Activated T-cell treated with anti-CD3 and anti-CD28 coated beads, Interleukin-2, amount 50 U/mL, for 48 hours (primary cell): ENCODE results near the gene DNAH14.
"Not testable (repeated sequence)": the region's sequence is repeated elsewhere in the genome, so short reads cannot be mapped to it uniquely, and the experiment has no call there.

Experiments used
- DNase-seq, 2 experiments: peaks; one replicate each; pipeline ENCODE4 v3.0.0-alpha.2; 2020

DNAH14 gene

GRCh38 chr1:225360119-225360518, 430.6 kb downstream of the DNAH14 start:
- no peak for DNase-seq

DNA sequence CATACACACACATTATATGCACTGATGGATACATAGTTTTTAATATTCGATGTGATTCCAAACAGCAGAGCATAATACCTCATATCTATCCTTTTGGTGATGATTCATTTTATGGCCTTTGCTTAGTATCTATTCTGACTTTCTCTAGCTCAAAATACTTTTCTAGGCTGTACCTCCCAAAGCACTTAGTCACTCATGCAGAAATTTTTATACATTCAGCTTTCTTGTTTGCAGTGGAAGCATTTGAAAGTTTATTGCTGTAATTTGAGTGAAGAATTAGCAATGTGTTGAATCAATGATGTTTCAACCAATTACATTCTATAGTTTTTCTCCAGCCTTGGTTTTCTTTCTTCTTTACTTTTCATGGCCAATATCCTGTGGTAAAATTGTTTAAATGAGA, 431.7 kb downstream of the DNAH14 start:
- DNase-seq = no peak

DNA sequence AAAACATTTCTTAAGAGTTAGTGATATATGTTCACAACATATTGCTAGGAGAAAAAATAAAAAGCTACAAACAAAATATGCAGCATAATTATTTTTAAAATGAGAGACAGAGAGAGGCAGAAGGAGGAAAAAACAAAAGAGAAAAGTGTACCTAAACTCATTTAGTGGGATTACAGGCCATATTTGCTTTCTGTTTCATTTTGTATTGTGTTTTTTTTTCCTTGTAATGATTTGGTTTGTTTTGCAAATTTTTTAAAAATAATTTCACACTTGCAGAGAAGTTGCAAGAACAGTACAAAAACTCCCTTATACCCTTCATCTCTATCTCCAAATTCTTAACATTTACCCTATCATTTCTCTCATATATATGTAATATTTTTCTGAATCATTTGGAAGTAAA, 433.3 kb downstream of the DNAH14 start:
- no peak for DNase-seq

DNA sequence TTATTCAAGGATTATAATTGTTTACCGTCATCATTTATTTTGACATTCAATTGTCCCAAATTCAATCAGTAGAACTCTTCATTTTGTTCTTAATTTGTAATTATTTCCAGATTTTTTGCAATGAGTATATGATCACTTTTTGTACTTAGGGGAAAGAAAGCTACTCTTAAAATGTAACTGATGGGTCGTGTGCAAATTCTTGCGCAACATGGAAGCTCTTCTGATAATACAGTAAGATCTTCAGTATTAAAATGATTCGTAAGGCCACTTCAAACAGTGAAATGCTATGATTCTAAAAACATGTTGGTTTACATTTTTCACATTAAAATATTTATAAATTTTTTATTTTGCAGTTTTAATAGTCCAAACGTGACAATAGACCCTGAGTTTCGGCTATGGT, 435.0 kb downstream of the DNAH14 start:
- DNase-seq = no peak

- no peak for DNase-seq
Observed at GRCh38 chr1:225366018-225366417, 436.5 kb downstream of the DNAH14 start.

DNA sequence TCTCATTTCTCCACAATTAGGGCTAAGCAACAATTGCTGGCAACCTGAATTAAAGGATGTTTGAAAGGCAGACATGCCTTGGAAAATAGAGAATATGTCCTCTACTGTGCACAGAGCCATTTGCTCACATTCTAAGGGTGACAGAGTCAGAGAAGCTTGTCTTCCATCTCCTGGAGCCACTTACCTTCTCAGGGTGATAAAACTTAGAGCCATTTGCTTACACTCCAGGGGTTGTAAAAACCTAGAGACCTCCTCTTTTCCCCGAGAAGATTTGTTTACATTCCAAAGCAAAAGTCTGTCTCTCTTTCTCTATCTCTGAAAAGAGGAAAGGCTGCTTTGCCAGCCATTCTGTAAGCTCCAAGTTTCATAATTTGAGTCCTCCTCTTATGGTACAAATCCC, 437.1 kb downstream of the DNAH14 start:
- no peak for DNase-seq

GRCh38 chr1:225368036-225368552, 438.6 kb downstream of the DNAH14 start:
- DNase-seq = no peak

DNA sequence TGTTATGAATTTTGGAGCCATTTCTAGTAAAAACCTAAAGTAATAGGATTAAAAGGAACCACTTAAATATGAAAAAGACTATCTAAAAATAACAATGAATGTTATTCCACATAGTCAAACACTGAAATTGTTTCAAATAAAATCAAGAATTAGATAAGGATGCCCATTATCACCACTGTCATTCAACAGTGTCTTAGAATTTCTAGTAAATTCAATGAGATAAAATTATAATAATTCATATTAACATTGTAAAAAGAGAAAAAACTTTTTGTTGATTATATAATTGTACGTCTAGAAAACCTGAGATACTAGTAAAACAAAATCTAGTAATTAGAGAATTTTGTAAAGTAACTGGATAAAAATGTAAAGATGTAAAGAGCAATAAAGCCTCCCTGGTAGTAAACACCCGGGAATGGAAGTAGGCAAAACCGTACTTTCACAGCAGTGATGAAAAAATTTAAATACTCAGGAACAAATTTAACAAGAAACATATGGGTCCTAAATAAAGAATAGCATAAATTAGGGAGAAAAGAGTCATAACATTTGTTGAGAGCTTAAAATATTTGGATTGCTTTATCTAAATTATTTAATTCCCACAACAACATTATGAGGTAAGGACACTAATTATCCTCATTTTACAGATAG, 442.0 kb downstream of the DNAH14 start:
- no peak for DNase-seq

- DNase-seq = no peak
Observed at GRCh38 chr1:225373155-225373554, 443.7 kb downstream of the DNAH14 start.

DNA sequence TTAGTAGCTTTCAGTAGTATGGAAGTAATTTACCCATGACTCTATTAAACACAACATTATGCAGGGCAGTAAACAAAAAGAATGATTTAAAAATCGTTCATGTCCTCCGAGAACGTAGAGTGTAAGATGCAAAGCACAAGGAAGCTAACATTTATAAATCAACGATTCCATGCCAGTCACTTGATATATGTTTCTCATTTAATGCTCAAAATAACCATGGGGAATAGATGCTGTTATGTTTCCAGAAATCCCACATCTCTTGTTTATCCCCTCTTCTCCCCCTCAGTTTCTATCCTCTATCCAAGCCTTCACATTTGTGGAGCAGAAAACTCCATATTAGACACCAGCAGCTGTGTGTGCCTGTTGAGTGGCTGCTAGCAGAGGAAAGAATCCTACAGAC, 445.5 kb downstream of the DNAH14 start:
- DNase-seq = no peak

GRCh38 chr1:225378880-225379279, 449.4 kb downstream of the DNAH14 start:
- no peak for DNase-seq

GRCh38 chr1:225380691-225381090, 451.2 kb downstream of the DNAH14 start:
- DNase-seq = no peak

DNA sequence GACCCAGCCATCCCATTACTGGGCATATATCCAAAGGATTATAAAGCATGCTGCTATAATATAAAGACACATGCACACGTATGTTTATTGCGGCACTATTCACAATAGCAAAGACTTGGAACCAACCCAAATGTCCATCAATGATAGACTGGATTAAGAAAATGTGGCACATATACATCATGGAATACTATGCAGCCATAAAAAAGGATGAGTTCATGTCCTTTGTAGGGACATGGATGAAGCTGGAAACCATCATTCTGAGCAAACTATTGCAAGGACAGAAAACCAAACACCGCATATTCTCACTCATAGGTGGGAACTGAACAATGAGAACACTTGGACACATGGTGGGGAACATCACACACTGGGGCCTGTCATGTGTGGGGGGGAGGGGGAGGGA, 457.4 kb downstream of the DNAH14 start:
- DNase-seq = not testable (repeated sequence)

GRCh38 chr1:225388372-225388771, 458.9 kb downstream of the DNAH14 start:
- no peak for DNase-seq

DNA sequence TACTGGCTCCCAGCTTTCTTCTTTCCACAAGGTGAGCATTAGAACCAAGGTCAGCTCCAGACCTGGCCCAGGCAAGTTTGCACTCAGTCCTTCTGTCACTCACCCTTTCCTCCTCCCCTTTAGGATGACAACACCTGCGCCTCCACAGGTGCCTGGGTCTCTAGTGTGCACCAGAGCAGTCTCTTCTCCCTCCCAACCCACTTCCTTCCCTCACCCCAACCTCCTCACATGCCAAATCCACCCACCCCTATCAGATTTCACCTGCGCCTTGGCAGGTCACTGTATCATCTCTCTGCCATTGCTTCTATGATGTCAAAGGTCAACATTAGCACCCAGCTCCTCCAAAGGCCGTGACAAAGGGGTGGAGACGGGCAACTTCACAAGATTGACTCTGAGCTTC, 460.4 kb downstream of the DNAH14 start:
- no peak for DNase-seq

- no peak for DNase-seq
Observed at GRCh38 chr1:225396357-225396756, 466.9 kb downstream of the DNAH14 start.

DNA sequence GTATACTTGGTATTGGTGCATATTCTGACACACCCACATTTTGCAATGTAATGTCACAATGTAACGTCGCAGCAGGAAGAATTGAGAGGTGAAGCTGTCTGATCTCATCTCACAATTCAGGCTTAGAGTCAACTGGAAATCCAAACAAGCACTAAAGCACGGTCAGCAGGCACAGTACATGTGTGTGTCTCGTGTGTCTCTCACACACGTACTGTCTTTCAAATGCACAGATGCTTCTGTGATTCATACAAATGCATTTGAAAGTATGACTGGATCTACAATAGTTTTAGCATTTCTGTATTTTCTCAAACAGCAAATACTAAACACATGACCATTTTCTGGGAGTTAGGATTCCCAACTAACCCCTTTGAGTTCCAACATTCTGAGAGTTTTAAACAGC, 471.5 kb downstream of the DNAH14 start:
- no peak for DNase-seq

DNA sequence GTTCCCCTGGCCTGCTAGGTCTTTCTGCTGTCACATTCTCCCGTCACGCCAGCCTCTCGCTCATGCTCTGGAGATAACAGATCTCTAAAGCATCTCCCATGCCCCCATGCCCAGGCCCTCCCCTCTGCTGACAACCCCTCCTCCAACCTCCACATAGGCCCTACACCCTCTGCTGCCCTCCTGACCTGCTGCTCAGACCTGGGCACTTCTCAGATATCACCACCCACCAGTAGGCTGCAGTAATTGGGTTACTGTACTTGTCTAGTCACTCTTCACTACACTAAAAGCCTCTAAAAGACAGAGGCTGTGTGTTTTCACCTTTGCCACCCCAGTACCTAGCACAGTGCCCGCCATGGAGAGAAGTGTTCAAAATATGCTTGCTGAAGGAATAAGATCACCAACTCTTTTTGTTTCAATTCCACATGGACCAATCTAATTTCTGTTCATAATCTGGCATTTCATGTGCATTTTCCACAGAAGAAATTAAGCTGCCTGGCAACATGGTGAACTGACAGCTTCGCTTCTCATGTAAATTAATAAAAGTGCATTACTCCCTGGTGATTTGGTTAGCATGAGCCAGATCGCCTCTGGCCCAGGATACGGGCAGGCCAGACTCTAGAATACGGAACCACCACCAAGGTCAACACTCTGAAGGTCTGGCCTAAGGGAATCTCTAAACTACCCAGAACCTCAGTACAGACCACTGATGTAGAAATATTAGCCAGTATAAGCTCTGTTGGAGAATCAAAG, 477.7 kb downstream of the DNAH14 start:
- no peak for DNase-seq

DNA sequence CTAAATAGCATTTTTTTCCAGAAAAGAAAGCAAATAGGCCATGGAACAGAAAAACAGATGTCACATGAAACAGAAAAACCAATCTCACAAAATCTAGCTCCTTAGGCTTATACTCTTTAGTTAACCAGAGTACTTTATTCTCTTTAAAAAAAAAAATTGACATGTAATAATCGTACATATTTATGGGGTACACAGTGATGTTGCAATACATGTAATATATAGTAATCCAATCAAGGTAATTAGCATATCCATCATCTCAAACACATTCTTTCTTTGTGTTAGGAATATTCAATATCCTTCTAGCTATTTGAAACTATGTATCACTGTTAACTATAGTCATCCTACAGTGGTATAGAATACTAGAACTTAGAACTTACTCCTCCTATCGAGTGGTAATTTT, 478.3 kb downstream of the DNAH14 start:
- no peak for DNase-seq

DNA sequence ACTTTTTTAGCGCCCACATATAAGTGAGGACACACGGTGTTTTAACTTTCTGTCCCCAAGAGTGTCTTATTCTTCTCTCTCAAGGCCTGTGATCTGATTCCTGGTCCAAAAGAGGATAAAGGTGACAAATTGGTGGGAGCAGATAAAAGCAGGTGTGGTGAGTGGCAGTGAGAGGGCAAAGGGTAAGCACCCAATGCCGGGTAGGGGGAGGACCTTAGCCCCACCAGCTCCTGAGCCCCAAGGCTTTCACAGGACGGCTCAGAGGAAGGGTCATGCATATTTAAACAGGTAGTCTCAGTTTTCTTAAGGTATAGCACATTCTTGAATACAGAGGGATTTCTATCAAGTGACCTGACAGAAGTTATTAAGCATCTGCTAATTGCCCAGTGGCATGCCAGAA, 478.8 kb downstream of the DNAH14 start:
- no peak for DNase-seq

DNA sequence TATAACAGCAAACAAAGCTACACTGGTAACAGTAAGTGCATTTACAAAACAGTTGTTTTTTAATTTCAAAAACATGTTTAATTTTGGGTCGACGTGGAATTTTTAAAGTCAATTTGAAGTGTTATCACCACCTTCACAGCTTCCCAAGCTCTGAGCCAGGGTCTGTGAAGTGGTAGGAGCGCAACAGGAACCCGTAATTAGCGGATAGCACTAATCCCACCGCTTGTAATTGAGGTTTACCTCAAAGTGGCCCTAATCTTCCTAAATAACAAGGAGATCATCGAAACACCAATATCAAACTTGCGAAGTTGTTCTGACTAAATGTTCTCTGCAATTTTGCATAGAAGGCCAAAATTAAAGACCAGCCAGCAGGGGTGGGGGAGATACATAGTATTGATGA, 479.6 kb downstream of the DNAH14 start:
- DNase-seq = no peak

GRCh38 chr1:225410036-225410435, 480.6 kb downstream of the DNAH14 start:
- DNase-seq = no peak

DNA sequence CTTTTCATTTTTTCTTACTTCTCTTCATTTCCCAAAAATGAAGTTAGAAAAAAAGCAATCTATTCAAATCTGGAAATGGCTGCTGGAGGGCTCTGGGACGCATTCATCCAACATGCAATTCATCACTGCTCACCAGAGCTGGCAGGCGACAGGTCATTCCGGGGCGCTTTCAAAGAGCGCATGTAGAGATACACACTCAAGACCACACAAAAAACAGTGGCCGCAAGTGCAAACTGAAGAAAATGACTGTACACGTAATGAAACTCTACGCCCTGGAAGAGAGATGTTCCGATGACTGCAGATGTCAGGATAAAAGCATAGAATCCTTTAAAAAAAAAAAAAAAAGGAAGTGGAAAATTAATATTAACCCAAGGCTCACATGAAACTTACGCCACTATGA, 482.8 kb downstream of the DNAH14 start:
- DNase-seq = no peak

DNA sequence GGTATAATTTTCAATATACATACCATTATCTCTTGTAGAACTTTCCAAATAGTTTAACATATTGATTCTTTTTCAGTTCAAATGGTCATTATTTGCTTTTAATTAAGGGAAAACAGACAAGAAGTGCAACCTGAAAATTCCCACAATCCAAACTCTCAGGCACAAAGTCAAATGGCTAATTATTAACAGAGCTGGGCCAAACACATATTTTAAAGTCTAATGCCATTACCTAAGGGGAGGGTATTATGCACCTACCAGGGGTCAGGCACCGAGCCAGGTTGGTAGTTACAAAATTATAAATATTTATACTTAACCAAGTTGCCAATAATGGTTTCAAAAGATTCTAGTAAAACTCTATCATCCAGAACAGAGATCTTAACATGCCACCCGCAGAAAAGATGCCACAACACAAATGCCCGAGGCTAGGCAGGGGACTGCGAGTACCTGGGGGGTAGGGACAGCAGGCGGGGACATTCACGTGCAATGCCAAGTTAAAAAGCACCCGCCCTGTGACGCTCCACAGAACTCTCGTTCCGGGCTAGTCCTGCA, 483.4 kb downstream of the DNAH14 start:
- DNase-seq = no peak
